Measurements from ENCODE around the gene SPRED2.

SPRED2 gene

DNA sequence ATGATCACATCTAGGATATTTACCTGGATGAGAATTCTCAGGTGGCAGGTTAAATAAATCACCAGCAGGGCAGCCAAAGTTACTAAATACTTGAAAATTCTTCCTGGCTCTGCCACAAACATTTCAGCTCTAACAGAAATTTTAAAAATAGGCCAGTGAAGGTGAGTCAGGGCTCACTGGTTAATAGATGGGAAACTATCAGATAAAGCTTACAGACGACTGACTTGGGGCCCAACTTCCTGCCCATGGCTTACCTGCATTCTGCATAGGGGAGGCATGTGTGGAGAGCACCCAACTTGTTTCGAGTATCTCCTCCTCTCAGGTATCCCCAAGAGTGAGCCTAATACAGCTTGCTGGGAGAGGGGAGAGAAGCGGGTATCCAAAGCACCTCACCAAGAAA, 57.8 kb downstream of the SPRED2 start:
- TF ChIP-seq, protein P1, sequence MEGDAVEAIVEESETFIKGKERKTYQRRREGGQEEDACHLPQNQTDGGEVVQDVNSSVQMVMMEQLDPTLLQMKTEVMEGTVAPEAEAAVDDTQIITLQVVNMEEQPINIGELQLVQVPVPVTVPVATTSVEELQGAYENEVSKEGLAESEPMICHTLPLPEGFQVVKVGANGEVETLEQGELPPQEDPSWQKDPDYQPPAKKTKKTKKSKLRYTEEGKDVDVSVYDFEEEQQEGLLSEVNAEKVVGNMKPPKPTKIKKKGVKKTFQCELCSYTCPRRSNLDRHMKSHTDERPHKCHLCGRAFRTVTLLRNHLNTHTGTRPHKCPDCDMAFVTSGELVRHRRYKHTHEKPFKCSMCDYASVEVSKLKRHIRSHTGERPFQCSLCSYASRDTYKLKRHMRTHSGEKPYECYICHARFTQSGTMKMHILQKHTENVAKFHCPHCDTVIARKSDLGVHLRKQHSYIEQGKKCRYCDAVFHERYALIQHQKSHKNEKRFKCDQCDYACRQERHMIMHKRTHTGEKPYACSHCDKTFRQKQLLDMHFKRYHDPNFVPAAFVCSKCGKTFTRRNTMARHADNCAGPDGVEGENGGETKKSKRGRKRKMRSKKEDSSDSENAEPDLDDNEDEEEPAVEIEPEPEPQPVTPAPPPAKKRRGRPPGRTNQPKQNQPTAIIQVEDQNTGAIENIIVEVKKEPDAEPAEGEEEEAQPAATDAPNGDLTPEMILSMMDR (IDR thresholded peaks at IDR 0.05; ENCODE audit: low read depth, low read length): no peak
- DNase-seq (ENCODE audit: low read depth, low spot score): no peak
- in situ Hi-C loops (cut with HindIII; ENCODE audit: low sequenced_read_pairs): no loop called here
- no peak overlapping the region for H3K4me3 ChIP-seq (ENCODE audit: low read depth, low read length)

DNA sequence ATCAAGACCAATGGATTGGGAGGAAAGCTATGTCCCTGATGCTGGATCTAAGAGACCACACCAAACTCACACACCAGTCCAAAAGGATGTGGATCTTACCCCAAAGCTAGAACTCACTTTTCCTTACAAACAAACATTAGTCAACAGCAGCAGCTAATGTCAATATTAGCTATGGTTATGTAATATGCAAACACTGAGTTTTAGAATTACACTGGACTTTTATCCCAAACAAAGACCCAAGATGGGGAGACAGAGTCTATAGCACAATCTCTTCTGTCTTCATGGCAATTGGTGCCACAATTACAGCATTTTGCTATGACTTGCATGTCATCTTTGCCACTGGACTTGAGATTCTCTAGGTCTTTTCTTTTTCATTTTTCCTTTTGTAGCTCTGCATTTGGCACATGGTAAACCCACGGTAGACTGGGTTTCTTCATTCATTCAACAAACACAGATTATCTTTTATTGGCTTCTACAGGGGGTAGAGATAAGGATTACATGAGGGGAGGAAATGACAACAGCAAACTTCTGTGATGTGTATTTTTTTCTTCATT, 59.0 kb downstream of the SPRED2 start:
- in situ Hi-C loops (cut with HindIII; ENCODE audit: low sequenced_read_pairs): no loop called here
- DNase-seq (ENCODE audit: low read depth, low spot score): no peak
- TF ChIP-seq, protein P1 (IDR thresholded peaks at IDR 0.05; ENCODE audit: low read depth, low read length): no peak
- no peak overlapping the region for H3K4me3 ChIP-seq (ENCODE audit: low read depth, low read length)

DNA sequence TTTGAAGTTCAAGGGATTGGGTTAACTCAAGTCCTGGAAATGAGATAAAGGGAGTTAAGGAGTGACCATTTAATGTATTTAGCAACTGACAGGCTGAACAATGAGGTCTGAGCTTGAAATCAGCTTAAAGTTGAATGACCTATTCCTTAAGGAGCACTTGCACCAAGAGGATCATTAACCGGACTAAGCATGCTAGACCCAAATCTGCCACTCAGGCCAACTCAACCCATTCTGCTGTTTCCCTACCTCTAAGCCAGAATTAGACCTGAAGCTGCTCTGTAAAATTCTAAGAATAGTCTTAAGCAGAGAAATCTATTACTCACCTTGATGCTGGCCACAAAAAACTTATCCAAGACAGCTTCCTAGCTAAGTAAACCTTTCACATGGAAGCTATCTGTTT, 59.8 kb downstream of the SPRED2 start:
- TF ChIP-seq, protein P1 (IDR thresholded peaks at IDR 0.05; ENCODE audit: low read depth, low read length): no peak
- DNase-seq (ENCODE audit: low read depth, low spot score): no peak
- in situ Hi-C loops (cut with HindIII; ENCODE audit: low sequenced_read_pairs): no loop called here
- H3K4me3 ChIP-seq (ENCODE audit: low read depth, low read length): no peak overlapping the region

DNA sequence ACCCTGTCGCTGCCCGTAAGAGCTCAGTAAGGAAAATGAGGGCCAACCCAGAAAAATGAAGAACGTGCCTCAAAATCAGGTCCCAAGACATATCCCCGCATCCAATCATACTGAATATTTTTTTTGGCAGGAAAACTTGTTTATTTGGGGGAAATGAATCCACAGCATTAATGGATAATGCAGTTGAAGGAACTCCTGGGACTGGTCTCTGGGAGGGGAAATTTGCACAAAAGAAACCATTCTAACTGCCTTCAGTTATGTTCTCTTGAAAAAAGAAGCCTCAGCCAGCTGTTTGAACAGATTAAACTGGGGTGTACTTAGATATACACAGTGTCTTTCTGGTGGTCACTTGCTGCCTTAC, 61.3 kb downstream of the SPRED2 start:
- DNase-seq (ENCODE audit: low read depth, low spot score): no peak
- TF ChIP-seq, protein P1 (IDR thresholded peaks at IDR 0.05; ENCODE audit: low read depth, low read length): no peak
- in situ Hi-C loops (cut with HindIII; ENCODE audit: low sequenced_read_pairs): no loop called here
- H3K4me3 ChIP-seq (ENCODE audit: low read depth, low read length): no peak overlapping the region

DNA sequence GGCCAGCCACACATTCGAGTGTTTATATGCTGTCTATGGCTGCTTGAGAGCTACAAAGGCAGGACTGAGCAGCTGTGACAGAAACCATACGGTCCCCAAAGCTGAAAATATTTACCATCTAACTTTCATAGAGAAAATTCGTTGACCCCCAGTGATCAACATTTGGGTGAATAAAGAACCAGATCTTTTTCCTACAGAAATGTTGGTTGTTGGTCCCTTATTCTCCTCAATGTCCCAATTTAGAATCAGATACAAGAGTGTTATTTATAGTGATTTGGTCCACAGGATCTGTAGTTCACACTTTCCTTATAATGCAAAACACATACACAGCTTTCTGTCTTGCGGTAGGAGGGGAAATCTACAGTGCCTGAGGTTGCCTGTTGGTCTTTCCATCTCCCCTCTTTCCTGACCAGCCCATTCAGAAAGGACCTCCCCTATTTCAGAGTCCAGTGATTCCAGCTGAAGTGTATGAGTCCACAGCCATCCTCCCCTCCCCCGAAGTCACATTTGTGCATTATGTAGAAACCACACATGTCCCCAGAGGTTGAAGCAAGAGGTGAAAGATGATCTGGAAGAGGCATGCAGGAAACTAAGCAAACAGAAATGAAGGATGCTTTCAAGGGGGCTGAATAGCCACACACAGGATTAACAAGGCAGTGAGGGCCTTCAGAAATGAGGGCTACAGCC, 61.9 kb downstream of the SPRED2 start:
- TF ChIP-seq, protein P1 (IDR thresholded peaks at IDR 0.05; ENCODE audit: low read depth, low read length): no peak
- in situ Hi-C loops (cut with HindIII; ENCODE audit: low sequenced_read_pairs): no loop called here
- DNase-seq (ENCODE audit: low read depth, low spot score): no peak
- no peak overlapping the region for H3K4me3 ChIP-seq (ENCODE audit: low read depth, low read length)

DNA sequence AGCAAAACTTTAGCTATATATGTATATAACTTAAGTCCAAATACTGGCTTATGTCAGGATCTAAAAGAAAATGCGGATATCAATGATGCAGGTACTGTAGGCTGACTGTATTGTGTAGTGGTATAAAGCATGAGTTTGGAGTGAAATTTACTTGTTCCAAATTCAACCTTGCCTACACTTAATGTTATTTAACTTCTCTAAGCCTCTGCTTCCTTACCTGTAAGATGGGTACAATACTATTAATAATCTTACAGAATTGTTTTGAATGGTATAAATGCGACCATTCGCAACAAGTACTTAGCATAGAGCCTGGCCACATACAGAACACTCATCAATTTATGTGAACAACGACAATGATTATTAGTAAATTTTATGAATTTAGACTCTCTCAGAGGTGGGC, 62.4 kb downstream of the SPRED2 start:
- no peak for DNase-seq (ENCODE audit: low read depth, low spot score)
- H3K4me3 ChIP-seq (ENCODE audit: low read depth, low read length): no peak overlapping the region
- TF ChIP-seq, protein P1 (IDR thresholded peaks at IDR 0.05; ENCODE audit: low read depth, low read length): no peak
- in situ Hi-C loops (cut with HindIII; ENCODE audit: low sequenced_read_pairs): no loop called here

Measured in astrocyte of the spinal cord (primary cell).